Subcutaneous adipose tissue (tissue), 4 donors: ENCODE data around the gene ZFR. TPM values are rescaled to one million over a fixed set of nuclear protein-coding genes. Genes with fewer than 3 reads are reported as not detected.

Experiments used
- total RNA-seq, 4 donors: library from RNA; depleted of rRNA; stranded (reverse); fragments of >200 nt; gene quantifications; one replicate each; pipeline ENCODE4 v1.1.0, GENCODE V29; 2016
- TF ChIP-seq, protein P1 (sequence below): fragments of 450-650 bp; IDR thresholded peaks from one replicate; pipeline ENCODE4 v1.5.1; 2016; ENCODE audit warnings: low read depth, mild to moderate bottlenecking, control low read depth, antibody characterized with exemption, moderate library complexity

The ZFR gene
- total RNA-seq, 4 donors from 2014 or later = 64.6 to 142 (median 91.8) TPM

DNA sequence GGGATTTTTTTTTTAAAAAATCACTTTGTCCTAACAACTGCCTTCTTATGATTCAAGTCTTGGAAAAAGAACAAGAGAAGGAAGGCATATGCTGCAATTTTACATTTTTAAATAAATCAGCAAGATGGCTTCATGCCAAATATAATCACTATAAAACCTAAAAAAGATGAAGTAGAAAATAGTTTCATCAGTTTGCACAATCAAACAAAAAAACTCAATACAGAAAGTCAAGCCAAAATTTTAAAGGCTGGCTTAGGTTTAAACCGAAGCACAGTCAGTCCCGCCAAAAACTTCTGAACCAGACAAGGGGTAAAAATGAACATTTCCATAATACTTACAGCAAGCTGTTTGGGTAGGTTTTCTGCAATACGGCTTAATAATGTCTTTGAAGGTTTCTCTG, 57.3 kb downstream of the ZFR start:
- TF ChIP-seq, protein P1, sequence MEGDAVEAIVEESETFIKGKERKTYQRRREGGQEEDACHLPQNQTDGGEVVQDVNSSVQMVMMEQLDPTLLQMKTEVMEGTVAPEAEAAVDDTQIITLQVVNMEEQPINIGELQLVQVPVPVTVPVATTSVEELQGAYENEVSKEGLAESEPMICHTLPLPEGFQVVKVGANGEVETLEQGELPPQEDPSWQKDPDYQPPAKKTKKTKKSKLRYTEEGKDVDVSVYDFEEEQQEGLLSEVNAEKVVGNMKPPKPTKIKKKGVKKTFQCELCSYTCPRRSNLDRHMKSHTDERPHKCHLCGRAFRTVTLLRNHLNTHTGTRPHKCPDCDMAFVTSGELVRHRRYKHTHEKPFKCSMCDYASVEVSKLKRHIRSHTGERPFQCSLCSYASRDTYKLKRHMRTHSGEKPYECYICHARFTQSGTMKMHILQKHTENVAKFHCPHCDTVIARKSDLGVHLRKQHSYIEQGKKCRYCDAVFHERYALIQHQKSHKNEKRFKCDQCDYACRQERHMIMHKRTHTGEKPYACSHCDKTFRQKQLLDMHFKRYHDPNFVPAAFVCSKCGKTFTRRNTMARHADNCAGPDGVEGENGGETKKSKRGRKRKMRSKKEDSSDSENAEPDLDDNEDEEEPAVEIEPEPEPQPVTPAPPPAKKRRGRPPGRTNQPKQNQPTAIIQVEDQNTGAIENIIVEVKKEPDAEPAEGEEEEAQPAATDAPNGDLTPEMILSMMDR = no peak

DNA sequence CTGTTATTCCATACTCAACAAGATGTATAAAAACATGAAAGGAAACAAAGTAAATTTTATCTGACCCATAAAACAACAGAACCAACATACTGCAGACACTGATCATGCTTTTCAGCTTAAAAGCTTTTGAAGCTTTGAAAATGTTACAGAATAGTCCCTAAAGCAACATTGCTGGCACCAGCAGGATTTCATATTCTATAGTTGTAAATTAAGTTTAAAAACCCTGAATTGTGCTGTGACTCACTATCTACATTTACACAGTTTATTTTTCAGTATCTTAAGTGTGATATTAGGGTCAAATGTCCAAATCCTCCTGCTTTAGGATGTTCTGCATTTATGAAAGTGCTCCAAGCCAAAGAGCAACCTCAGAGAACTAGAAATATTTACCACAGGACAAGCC, 59.9 kb downstream of the ZFR start:
- TF ChIP-seq, protein P1 = no peak

DNA sequence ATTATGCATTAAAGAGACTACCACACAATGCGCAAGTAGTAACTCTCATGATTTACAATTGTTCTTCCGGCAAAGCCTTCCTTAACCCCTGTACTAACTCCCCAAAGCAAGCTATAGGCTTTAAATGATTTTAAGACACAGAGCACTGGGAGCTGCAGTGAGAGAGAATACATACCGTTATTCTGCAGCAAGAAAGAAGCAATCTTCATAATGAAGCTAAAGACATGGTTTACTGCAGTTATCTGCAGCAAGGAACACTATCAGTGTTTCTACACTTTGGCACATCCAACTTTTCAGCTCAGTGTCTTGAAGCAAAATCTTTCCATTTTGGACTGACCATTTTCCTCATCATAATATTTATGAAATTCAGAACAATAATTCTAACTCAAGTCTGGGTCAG, 61.0 kb downstream of the ZFR start:
- TF ChIP-seq, protein P1 = no peak

DNA sequence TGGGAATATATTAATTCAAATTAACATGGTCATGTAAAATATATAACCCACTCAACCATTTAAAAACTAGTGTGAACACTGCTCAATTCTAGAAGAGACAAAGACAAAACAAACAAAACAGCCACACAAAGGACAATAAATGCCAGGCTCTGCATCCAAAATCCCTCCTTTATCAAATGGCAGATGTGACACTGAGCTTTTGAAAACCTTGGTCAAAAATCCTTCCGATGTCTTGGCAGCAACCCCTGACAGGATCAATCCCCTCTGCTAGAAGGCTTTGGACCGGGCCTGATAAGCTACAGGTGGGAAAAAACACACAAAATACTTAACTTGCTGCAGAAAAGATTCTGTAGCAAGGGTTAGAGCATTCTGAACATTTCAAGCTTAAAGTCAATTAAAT, 61.5 kb downstream of the ZFR start:
- TF ChIP-seq, protein P1 = no peak

DNA sequence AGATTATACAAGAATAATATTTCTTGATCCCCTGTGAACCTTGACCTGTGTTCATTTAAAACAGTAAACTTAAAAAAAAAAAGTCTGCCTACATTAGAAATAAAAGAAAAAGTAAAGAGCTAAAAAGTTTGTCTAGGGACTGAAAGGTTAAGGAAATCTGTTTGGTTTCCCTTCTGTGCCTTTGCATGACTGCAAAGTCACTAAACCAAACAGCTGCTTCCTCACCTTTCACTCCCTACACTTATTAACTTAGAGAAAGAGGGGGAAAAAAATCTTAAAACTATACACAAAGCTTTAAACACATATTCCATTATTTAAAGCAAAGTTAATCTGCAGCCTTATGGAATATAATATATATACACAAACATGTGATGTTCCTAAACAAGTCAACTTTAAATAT, 65.1 kb downstream of the ZFR start:
- TF ChIP-seq, protein P1 = no peak

DNA sequence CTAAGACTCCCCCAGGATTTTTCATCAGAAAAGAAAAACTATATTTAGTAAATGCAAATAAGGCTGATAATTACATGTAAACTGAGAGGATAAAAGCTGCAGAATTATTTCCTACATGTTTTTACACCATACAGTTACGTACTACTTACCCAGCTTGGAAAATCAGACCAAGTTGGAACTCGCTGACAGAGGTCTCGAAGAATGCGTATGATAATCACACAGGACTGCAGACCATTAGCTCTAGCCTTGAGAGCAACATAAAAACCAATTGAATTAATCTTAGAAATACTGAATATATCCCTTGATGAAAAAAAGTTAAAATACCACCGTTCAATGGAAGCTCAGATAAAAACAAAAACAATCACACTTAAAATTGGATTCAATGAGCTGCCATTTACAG, 65.6 kb downstream of the ZFR start:
- TF ChIP-seq, protein P1 = no peak

DNA sequence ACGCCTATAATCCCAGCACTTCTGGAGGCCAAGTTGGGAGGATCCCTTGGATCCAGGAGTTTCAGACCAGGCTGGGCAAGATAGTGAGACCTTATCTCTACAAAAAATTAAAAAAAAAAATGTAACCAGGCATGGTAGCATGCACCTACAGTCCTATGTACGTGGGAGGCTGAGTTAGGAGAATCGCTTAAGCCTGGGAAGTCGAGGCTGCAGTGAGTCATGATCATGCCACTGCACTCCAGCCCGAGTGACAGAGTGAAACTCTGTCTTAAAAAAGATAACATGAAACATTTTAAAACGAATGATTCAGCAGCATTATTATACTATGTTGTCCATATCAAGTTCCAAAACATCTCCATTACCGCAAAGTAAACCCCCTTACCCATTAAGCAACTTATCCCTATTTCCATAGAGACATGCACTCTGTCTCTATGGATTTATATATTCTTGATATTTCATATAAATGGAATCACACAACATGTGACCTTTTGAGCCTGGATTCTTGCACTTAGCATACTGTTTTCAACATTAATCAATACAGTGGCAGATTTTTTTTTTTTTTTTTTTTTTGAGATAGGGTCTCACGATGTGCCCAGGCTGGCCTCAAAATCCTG, 74.9 kb downstream of the ZFR start:
- TF ChIP-seq, protein P1 = no peak
